ENCODE measurements around the gene NR2F1-AS1.

GRCh38 chr5:93404246-93404645 lies 176.8 kb downstream of the NR2F1-AS1 start:
- TF ChIP-seq POLR2AphosphoS5 (IDR thresholded peaks at IDR 0.05) (peak; percentile 51), CTCF (IDR thresholded peaks at IDR 0.05) (no peak)
